ENCODE measurements around the gene OTOF. TPM values are rescaled to one million over a fixed set of nuclear protein-coding genes. Genes with fewer than 3 reads are reported as not detected.
A peak's percentile ranks its signal among the peaks of the same experiment; 100 is the strongest.

Gene OTOF
- total and polyA plus RNA-seq, 5 donors: 0.15 to 0.25 (median 0.25) TPM; not detected in 2

GRCh38 chr2:26516246-26516645, 38.3 kb upstream of the OTOF start:
- intact Hi-C loops (cut with DNase I): no loop called here
- no peaks in the 10 kb centered on the region for H3K27me3 ChIP-seq (ENCODE audit: control insufficient read depth, insufficient read depth)
- ATAC-seq: no peak
- WGBS: 93% methylated on average over 10 of the region's 10 CpGs
- no peaks in the 10 kb centered on the region for H3K9me3 ChIP-seq (ENCODE audit: control insufficient read depth, low read length)
- H3K4me3 ChIP-seq (ENCODE audit: low read length): no peak overlapping the region
- no peak for DNase-seq
- no peaks in the 10 kb centered on the region for H3K4me1 ChIP-seq (ENCODE audit: control insufficient read depth, insufficient read depth, low read length)
- H3K27ac ChIP-seq (ENCODE audit: low read length): no peak overlapping the region

GRCh38 chr2:26515771-26516170, 37.8 kb upstream of the OTOF start:
- DNase-seq: no peak
- H3K4me1 ChIP-seq (ENCODE audit: control insufficient read depth, insufficient read depth, low read length): no peaks in the 10 kb centered on the region

GRCh38 chr2:26514045-26514444, 36.1 kb upstream of the OTOF start:
- DNase-seq (no peak), ATAC-seq (no peak)
- Histone ChIP-seq H3K9me3 (ENCODE audit: control insufficient read depth, low read length) (no peaks in the 10 kb centered on the region), H3K27ac (ENCODE audit: low read length) (no peak overlapping the region), H3K4me1 (ENCODE audit: control insufficient read depth, insufficient read depth, low read length) (no peaks in the 10 kb centered on the region), H3K27me3 (ENCODE audit: control insufficient read depth, insufficient read depth) (no peaks in the 10 kb centered on the region), H3K4me3 (ENCODE audit: low read length) (no peak overlapping the region)
- 76% methylated on average over 7 of the region's 7 CpGs for WGBS
- intact Hi-C loops (cut with DNase I): no loop called here

More at GRCh38 chr2:26515771-26516170, 37.8 kb upstream of the OTOF start:
- Histone ChIP-seq H3K9me3 (ENCODE audit: control insufficient read depth, low read length) (no peaks in the 10 kb centered on the region), H3K27ac (ENCODE audit: low read length) (no peak overlapping the region), H3K27me3 (ENCODE audit: control insufficient read depth, insufficient read depth) (no peaks in the 10 kb centered on the region), H3K4me3 (ENCODE audit: low read length) (no peak overlapping the region)
- intact Hi-C loops (cut with DNase I): no loop called here
- 61% methylated on average over 5 of the region's 5 CpGs for WGBS
- ATAC-seq: no peak

- 73% methylated on average over 9 of the region's 9 CpGs for WGBS
Observed at GRCh38 chr2:26513261-26513660, 35.3 kb upstream of the OTOF start.

GRCh38 chr2:26511466-26511865, 33.5 kb upstream of the OTOF start:
- no peak for ATAC-seq
- H3K27me3 ChIP-seq (ENCODE audit: control insufficient read depth, insufficient read depth): no peaks in the 10 kb centered on the region
- WGBS: 89% methylated on average over 7 of the region's 7 CpGs
- no peak for DNase-seq
- intact Hi-C loops (cut with DNase I): no loop called here
- no peaks in the 10 kb centered on the region for H3K9me3 ChIP-seq (ENCODE audit: control insufficient read depth, low read length)
- H3K4me3 ChIP-seq (ENCODE audit: low read length): no peak overlapping the region
- no peaks in the 10 kb centered on the region for H3K4me1 ChIP-seq (ENCODE audit: control insufficient read depth, insufficient read depth, low read length)
- no peak overlapping the region for H3K27ac ChIP-seq (ENCODE audit: low read length)

More at GRCh38 chr2:26513261-26513660, 35.3 kb upstream of the OTOF start:
- intact Hi-C loops (cut with DNase I): no loop called here
- DNase-seq: no peak
- no peaks in the 10 kb centered on the region for H3K4me1 ChIP-seq (ENCODE audit: control insufficient read depth, insufficient read depth, low read length)
- ATAC-seq: no peak
- no peak overlapping the region for H3K27ac ChIP-seq (ENCODE audit: low read length)
- no peaks in the 10 kb centered on the region for H3K27me3 ChIP-seq (ENCODE audit: control insufficient read depth, insufficient read depth)
- H3K4me3 ChIP-seq (ENCODE audit: low read length): no peak overlapping the region
- H3K9me3 ChIP-seq (ENCODE audit: control insufficient read depth, low read length): no peaks in the 10 kb centered on the region

GRCh38 chr2:26510344-26510973, 32.5 kb upstream of the OTOF start:
- Histone ChIP-seq H3K27me3 (ENCODE audit: control insufficient read depth, insufficient read depth) (no peaks in the 10 kb centered on the region), H3K4me3 (ENCODE audit: low read length) (no peak overlapping the region), H3K4me1 (ENCODE audit: control insufficient read depth, insufficient read depth, low read length) (no peaks in the 10 kb centered on the region), H3K27ac (ENCODE audit: low read length) (no peak overlapping the region), H3K9me3 (ENCODE audit: control insufficient read depth, low read length) (no peaks in the 10 kb centered on the region)
- 85% methylated on average over 21 of the region's 21 CpGs for WGBS
- no peak for DNase-seq
- intact Hi-C loops (cut with DNase I): no loop called here
- ATAC-seq: no peak

- no peak overlapping the region for H3K27ac ChIP-seq (ENCODE audit: low read length)
- H3K4me1 ChIP-seq (ENCODE audit: control insufficient read depth, insufficient read depth, low read length): no peaks in the 10 kb centered on the region
- H3K9me3 ChIP-seq (ENCODE audit: control insufficient read depth, low read length): no peaks in the 10 kb centered on the region
- no peak for ATAC-seq
- intact Hi-C loops (cut with DNase I): loop anchor here in 1 of 4 donors (10.0 kb wide), 1 partner anchor 66 kb away; no protein-coding TSS in a partner anchor
- DNase-seq: no peak
- H3K27me3 ChIP-seq (ENCODE audit: control insufficient read depth, insufficient read depth): no peaks in the 10 kb centered on the region
- H3K4me3 ChIP-seq (ENCODE audit: low read length): no peak overlapping the region
- WGBS: 87% methylated on average over 6 of the region's 6 CpGs
Observed at GRCh38 chr2:26509141-26509540, 31.2 kb upstream of the OTOF start.

GRCh38 chr2:26507932-26508331, 30.0 kb upstream of the OTOF start:
- DNase-seq (no peak), ATAC-seq (no peak)
- Histone ChIP-seq H3K4me3 (ENCODE audit: low read length) (no peak overlapping the region), H3K9me3 (ENCODE audit: control insufficient read depth, low read length) (no peaks in the 10 kb centered on the region), H3K4me1 (ENCODE audit: control insufficient read depth, insufficient read depth, low read length) (no peaks in the 10 kb centered on the region), H3K27me3 (ENCODE audit: control insufficient read depth, insufficient read depth) (no peaks in the 10 kb centered on the region), H3K27ac (ENCODE audit: low read length) (no peak overlapping the region)
- WGBS: 86% methylated on average over 5 of the region's 5 CpGs
- intact Hi-C loops (cut with DNase I): loop anchor here in 1 of 4 donors (10.0 kb wide), 1 partner anchor 67 kb away; no protein-coding TSS in a partner anchor

- no peaks in the 10 kb centered on the region for H3K27me3 ChIP-seq (ENCODE audit: control insufficient read depth, insufficient read depth)
- DNase-seq (no peak), ATAC-seq (no peak)
- no peaks in the 10 kb centered on the region for H3K4me1 ChIP-seq (ENCODE audit: control insufficient read depth, insufficient read depth, low read length)
- no peak overlapping the region for H3K4me3 ChIP-seq (ENCODE audit: low read length)
- H3K27ac ChIP-seq (ENCODE audit: low read length): no peak overlapping the region
- intact Hi-C loops (cut with DNase I): loop anchor here in 1 of 4 donors (10.0 kb wide), 1 partner anchor 68 kb away; no protein-coding TSS in a partner anchor
- H3K9me3 ChIP-seq (ENCODE audit: control insufficient read depth, low read length): no peaks in the 10 kb centered on the region
Observed at GRCh38 chr2:26507088-26507487, 29.2 kb upstream of the OTOF start.

GRCh38 chr2:26506279-26506678, 28.4 kb upstream of the OTOF start:
- no peak for DNase-seq
- no peak for ATAC-seq
- intact Hi-C loops (cut with DNase I): loop anchor here in 1 of 4 donors (10.0 kb wide), 1 partner anchor 69 kb away; no protein-coding TSS in a partner anchor
- Histone ChIP-seq H3K9me3 (ENCODE audit: control insufficient read depth, low read length) (no peaks in the 10 kb centered on the region), H3K4me3 (ENCODE audit: low read length) (no peak overlapping the region), H3K27me3 (ENCODE audit: control insufficient read depth, insufficient read depth) (no peaks in the 10 kb centered on the region), H3K27ac (ENCODE audit: low read length) (no peak overlapping the region), H3K4me1 (ENCODE audit: control insufficient read depth, insufficient read depth, low read length) (no peaks in the 10 kb centered on the region)
- WGBS: 76% methylated on average over 4 of the region's 4 CpGs

GRCh38 chr2:26504002-26504401, 26.1 kb upstream of the OTOF start:
- H3K4me1 ChIP-seq (ENCODE audit: control insufficient read depth, insufficient read depth, low read length): no peaks in the 10 kb centered on the region
- intact Hi-C loops (cut with DNase I): loop anchor here in 2 of 4 donors (5.0 to 10.0 kb wide), 2 partner anchors 71 to 73 kb away; no protein-coding TSS in a partner anchor
- H3K27ac ChIP-seq (ENCODE audit: low read length): no peak overlapping the region
- ATAC-seq (peak in 1 of 2 donors; percentile 10), DNase-seq (no peak)
- H3K9me3 ChIP-seq (ENCODE audit: control insufficient read depth, low read length): no peaks in the 10 kb centered on the region
- no peak overlapping the region for H3K4me3 ChIP-seq (ENCODE audit: low read length)
- no peaks in the 10 kb centered on the region for H3K27me3 ChIP-seq (ENCODE audit: control insufficient read depth, insufficient read depth)
- 48% methylated on average over 13 of the region's 13 CpGs for WGBS

Data from right cardiac atrium (tissue), 5 donors.